ENCODE data around the gene LRRC71.

DNA sequence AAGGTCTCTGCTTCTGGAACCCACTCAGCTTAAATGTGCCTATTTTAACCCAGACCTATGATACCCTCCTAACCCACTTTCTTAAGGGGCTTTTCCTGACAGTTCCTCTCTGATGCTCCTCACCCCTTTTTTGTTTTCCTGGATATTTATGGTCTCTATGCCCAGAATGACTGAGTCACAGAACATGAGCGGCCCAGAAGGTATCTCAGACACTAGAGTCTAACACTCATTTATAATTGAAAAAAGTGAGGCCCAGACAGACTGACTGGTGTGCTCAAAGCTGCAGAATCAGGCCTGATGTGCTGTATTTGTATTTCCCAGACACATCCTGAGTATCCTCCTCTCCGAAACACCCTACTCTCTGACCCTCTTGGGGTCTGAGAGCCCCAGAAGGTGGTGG, 44.0 kb downstream of the LRRC71 start:
- TF ChIP-seq, protein P1, sequence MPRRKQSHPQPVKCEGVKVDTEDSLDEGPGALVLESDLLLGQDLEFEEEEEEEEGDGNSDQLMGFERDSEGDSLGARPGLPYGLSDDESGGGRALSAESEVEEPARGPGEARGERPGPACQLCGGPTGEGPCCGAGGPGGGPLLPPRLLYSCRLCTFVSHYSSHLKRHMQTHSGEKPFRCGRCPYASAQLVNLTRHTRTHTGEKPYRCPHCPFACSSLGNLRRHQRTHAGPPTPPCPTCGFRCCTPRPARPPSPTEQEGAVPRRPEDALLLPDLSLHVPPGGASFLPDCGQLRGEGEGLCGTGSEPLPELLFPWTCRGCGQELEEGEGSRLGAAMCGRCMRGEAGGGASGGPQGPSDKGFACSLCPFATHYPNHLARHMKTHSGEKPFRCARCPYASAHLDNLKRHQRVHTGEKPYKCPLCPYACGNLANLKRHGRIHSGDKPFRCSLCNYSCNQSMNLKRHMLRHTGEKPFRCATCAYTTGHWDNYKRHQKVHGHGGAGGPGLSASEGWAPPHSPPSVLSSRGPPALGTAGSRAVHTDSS (tag by site-specific recombination; IDR thresholded peaks at IDR 0.05) = no peak
- TF ChIP-seq, protein P2, sequence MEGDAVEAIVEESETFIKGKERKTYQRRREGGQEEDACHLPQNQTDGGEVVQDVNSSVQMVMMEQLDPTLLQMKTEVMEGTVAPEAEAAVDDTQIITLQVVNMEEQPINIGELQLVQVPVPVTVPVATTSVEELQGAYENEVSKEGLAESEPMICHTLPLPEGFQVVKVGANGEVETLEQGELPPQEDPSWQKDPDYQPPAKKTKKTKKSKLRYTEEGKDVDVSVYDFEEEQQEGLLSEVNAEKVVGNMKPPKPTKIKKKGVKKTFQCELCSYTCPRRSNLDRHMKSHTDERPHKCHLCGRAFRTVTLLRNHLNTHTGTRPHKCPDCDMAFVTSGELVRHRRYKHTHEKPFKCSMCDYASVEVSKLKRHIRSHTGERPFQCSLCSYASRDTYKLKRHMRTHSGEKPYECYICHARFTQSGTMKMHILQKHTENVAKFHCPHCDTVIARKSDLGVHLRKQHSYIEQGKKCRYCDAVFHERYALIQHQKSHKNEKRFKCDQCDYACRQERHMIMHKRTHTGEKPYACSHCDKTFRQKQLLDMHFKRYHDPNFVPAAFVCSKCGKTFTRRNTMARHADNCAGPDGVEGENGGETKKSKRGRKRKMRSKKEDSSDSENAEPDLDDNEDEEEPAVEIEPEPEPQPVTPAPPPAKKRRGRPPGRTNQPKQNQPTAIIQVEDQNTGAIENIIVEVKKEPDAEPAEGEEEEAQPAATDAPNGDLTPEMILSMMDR (tag by site-specific recombination; IDR thresholded peaks at IDR 0.05) = no peak
